D721Med (cell line): ENCODE data around the gene TRHDE.

Source experiments
- DNase-seq: peaks from one replicate; pipeline ENCODE4 v3.0.0; 2011; ENCODE audit warnings: low spot score; ENCODE audit not compliant: insufficient read length
- FAIRE-seq: peaks from 2 replicates; lab custom pipeline; 2011; peaks lifted over from hg19 to GRCh38; lab: Jason Lieb, UNC
- CTCF ChIP-seq: IDR thresholded peaks from 2 replicates; pipeline ENCODE4 v1.5.1; 2012; ENCODE audit warnings: mild to moderate bottlenecking, control low read depth; ENCODE audit not compliant: insufficient read depth; ENCODE audit errors: missing control alignments

The TRHDE gene

GRCh38 chr12:72444566-72444965, 172.4 kb downstream of the TRHDE start:
- FAIRE-seq = no peak
- TF ChIP-seq CTCF = no peak
- DNase-seq = no peak

GRCh38 chr12:72448089-72448488, 175.9 kb downstream of the TRHDE start:
- FAIRE-seq = no peak
- no peak for TF ChIP-seq CTCF
- DNase-seq = no peak

DNA sequence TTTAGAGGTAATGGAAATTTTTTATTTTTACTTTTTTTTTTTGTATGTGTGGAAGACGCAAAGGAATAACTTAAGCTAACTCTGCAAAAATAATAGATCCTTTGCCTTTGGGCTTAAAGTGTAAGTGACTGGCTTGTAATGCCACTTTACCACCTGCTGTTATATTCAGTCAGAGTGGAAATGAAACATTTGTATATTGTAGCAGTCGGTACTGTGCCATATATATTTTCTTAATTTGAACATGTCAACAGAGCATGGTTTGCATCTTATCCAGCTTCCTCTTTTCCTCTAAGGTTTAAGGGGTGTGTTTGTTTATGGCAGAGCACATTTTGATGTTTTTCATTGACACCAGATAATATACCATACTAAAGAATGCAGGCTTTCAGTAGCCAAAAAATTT, 176.6 kb downstream of the TRHDE start:
- FAIRE-seq = no peak
- TF ChIP-seq CTCF = no peak

GRCh38 chr12:72453066-72453465, 180.9 kb downstream of the TRHDE start:
- TF ChIP-seq CTCF = no peak
- FAIRE-seq (no peak), DNase-seq (no peak)

More for the DNA sequence above, 176.6 kb downstream of the TRHDE start:
- no peak for DNase-seq

DNA sequence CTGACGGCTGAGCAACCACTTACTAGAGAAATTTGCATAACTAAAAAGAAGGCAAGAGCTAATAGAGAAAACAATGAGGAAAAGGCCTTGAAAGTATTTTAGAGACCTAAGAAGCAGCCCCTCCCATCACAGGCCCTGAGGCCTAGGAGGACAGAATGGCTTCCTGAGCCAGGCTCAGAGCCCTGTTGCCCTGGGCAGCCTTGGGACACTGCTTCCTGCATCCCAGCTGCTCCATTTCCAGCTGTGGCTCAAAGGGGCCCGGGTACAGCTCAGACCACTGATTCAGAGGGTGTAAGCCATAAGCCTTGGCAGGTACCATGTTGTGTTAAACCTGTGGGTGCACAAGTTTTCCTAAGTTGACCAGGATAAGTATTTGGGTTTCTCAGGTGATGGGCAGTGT, 181.4 kb downstream of the TRHDE start:
- FAIRE-seq (no peak), DNase-seq (no peak)
- no peak for TF ChIP-seq CTCF

DNA sequence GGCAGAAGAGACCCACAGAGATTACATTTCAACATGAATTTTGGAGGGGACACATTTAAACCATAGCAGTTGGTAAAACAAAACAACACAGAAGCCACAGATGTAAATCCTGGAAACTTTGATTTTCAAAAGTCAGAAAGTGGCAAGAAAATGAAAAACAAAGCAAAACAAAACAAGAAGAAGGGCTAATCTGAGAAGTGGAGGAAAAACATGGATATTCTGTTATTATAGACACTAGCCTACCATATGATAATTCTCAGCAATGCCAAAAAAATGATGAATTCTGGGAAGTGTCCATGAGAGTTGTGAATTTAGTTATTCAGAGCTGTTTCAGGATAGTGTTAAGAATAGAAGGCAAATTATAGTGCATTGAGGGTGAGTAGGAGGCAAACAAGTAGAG, 192.3 kb downstream of the TRHDE start:
- FAIRE-seq (no peak), DNase-seq (no peak)
- TF ChIP-seq CTCF = no peak

GRCh38 chr12:72465155-72465554, 193.0 kb downstream of the TRHDE start:
- no peak for TF ChIP-seq CTCF
- DNase-seq (no peak), FAIRE-seq (no peak)
